ENCODE data around the gene BNC2.

BNC2 gene

GRCh38 chr9:16869131-16869881, 1.2 kb downstream of the BNC2 start:
- no peak for DNase-seq (ENCODE audit: low read depth in 2 of 2, low spot score in 1 of 2)

- no peak for DNase-seq (ENCODE audit: low read depth in 2 of 2, low spot score in 1 of 2)
These were observed 1.8 kb downstream of the BNC2 start for GRCh38 chr9:16868701-16869100.

- DNase-seq (ENCODE audit: low read depth in 2 of 2, low spot score in 1 of 2), result no peak
These were observed 2.7 kb downstream of the BNC2 start for GRCh38 chr9:16867576-16868311.

GRCh38 chr9:16866587-16866986, 3.9 kb downstream of the BNC2 start:
- no peak for DNase-seq (ENCODE audit: low read depth in 2 of 2, low spot score in 1 of 2)

- no peak for DNase-seq (ENCODE audit: low read depth in 2 of 2, low spot score in 1 of 2)
These were observed 5.6 kb downstream of the BNC2 start for GRCh38 chr9:16864649-16865434.

GRCh38 chr9:16848179-16848578, 22.3 kb downstream of the BNC2 start:
- no peak for DNase-seq (ENCODE audit: low read depth in 2 of 2, low spot score in 1 of 2)

GRCh38 chr9:16846986-16847385, 23.5 kb downstream of the BNC2 start:
- no peak for DNase-seq (ENCODE audit: low read depth in 2 of 2, low spot score in 1 of 2)

GRCh38 chr9:16846367-16846766, 24.1 kb downstream of the BNC2 start:
- no peak for DNase-seq (ENCODE audit: low read depth in 2 of 2, low spot score in 1 of 2)

- DNase-seq (ENCODE audit: low read depth in 2 of 2, low spot score in 1 of 2), result no peak
These were observed 35.7 kb downstream of the BNC2 start for GRCh38 chr9:16834817-16835216.

GRCh38 chr9:16833296-16833835, 37.1 kb downstream of the BNC2 start:
- no peak for DNase-seq (ENCODE audit: low read depth in 2 of 2, low spot score in 1 of 2)

- no peak for DNase-seq (ENCODE audit: low read depth in 2 of 2, low spot score in 1 of 2)
These were observed 38.4 kb downstream of the BNC2 start for GRCh38 chr9:16832101-16832500.

- no peak for DNase-seq (ENCODE audit: low read depth in 2 of 2, low spot score in 1 of 2)
These were observed 39.7 kb downstream of the BNC2 start for GRCh38 chr9:16830806-16831205.

- no peak for DNase-seq (ENCODE audit: low read depth in 2 of 2, low spot score in 1 of 2)
These were observed 41.9 kb downstream of the BNC2 start for GRCh38 chr9:16828340-16829281.

- DNase-seq (ENCODE audit: low read depth in 2 of 2, low spot score in 1 of 2), result no peak
These were observed 44.4 kb downstream of the BNC2 start for GRCh38 chr9:16825971-16826625.

GRCh38 chr9:16825331-16825725, 45.1 kb downstream of the BNC2 start:
- no peak for DNase-seq (ENCODE audit: low read depth in 2 of 2, low spot score in 1 of 2)

GRCh38 chr9:16824545-16825330, 45.7 kb downstream of the BNC2 start:
- DNase-seq (ENCODE audit: low read depth in 2 of 2, low spot score in 1 of 2), result no peak

GRCh38 chr9:16823906-16824305, 46.6 kb downstream of the BNC2 start:
- no peak for DNase-seq (ENCODE audit: low read depth in 2 of 2, low spot score in 1 of 2)

- DNase-seq (ENCODE audit: low read depth in 2 of 2, low spot score in 1 of 2), result no peak
These were observed 49.1 kb downstream of the BNC2 start for GRCh38 chr9:16821344-16821743.

GRCh38 chr9:16817514-16817913, 53.0 kb downstream of the BNC2 start:
- no peak for DNase-seq (ENCODE audit: low read depth in 2 of 2, low spot score in 1 of 2)

All from stimulated activated CD8-positive, alpha-beta memory T cell treated with anti-CD3 and anti-CD28 coated beads, Interleukin-4, amount 100 ng/mL, for 4 hours (primary cell).